Measurements from ENCODE around the gene SMAD4.

SMAD4 gene

DNA sequence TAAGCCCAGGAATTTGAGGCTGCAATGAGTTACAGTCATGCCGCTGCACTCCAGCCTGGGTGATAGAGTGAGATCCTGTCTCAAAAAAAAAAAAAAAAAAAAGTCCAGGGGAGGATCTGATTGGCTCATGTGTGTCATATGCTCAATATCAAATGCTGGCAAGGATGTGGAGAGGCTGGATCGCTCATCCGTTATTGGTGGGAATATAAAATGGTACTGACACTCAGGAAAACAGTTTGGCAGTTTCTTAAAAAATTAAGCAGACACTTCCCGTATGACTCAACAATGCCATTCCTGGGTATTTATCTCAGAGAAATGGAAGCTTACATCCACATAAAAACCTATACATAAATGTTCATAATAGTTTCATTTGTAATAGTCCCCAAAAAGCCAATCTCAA lies 98.5 kb downstream of the SMAD4 start:
- POLR2A ChIA-PET = no interaction called here
- CTCF ChIA-PET = no interaction called here

DNA sequence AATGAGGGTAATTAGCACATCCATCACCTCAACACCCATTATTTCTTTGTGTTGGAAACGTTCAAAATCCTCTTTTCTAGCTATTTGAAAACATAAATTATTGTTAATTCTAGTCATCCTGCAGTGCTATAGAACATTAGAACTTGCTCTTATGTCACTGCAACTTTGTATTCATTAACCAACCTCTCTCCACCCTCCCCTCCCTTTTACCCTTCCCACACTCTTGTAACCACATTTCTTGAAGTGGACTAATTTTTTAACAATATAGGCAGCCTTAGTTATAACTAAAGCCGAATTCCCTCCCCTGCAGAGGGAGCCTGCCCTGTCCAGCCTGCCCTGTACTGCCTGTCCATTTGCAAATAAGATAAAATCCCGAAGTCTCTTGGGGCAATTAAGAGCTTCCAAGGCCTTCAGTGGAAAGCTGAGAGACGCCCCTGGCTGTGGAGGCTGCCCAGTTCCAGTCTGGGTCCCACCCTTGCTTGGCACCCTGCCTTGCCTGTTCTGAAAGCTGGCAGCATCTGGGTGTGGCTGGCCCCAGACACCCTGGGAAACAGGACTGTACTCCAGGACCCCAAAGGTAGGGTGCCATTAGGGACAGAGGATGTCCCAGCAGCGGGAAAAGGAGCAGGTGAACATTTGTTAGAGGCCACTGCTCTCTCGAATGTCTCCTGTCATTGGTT lies 102.4 kb downstream of the SMAD4 start:
- ChIA-PET CTCF (interaction anchor here (1.0 to 1.6 kb wide), 4 partner anchors 10 to 29 kb away, joined by 3 to 5 read pairs (median 3); no protein-coding TSS in a partner anchor), POLR2A (no interaction called here)
- TF ChIP-seq, protein P1, sequence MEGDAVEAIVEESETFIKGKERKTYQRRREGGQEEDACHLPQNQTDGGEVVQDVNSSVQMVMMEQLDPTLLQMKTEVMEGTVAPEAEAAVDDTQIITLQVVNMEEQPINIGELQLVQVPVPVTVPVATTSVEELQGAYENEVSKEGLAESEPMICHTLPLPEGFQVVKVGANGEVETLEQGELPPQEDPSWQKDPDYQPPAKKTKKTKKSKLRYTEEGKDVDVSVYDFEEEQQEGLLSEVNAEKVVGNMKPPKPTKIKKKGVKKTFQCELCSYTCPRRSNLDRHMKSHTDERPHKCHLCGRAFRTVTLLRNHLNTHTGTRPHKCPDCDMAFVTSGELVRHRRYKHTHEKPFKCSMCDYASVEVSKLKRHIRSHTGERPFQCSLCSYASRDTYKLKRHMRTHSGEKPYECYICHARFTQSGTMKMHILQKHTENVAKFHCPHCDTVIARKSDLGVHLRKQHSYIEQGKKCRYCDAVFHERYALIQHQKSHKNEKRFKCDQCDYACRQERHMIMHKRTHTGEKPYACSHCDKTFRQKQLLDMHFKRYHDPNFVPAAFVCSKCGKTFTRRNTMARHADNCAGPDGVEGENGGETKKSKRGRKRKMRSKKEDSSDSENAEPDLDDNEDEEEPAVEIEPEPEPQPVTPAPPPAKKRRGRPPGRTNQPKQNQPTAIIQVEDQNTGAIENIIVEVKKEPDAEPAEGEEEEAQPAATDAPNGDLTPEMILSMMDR (IDR thresholded peaks at IDR 0.05; ENCODE audit: control extremely low read depth, extremely low read depth, low read depth, missing control alignments) = no peak
- no peak for DNase-seq (ENCODE audit: extremely low spot score)

More for the DNA sequence above, 98.5 kb downstream of the SMAD4 start:
- DNase-seq (ENCODE audit: extremely low spot score) = no peak
- TF ChIP-seq, protein P1 (IDR thresholded peaks at IDR 0.05; ENCODE audit: control extremely low read depth, extremely low read depth, low read depth, missing control alignments) = no peak

GRCh38 chr18:51133580-51134160 lies 103.7 kb downstream of the SMAD4 start:
- POLR2A ChIA-PET = no interaction called here
- no peak for DNase-seq (ENCODE audit: extremely low spot score)

More at GRCh38 chr18:51133580-51134160, 103.7 kb downstream of the SMAD4 start:
- TF ChIP-seq, protein P1 (IDR thresholded peaks at IDR 0.05; ENCODE audit: control extremely low read depth, extremely low read depth, low read depth, missing control alignments) = no peak
- CTCF ChIA-PET = interaction anchor here (1.4 to 3.6 kb wide), 4 partner anchors 9 to 23 kb away, joined by 3 to 14 read pairs (median 4); no protein-coding TSS in a partner anchor

All from GM10248 (cell line).